Vagina (tissue), 2 donors: Measurements from ENCODE around the gene DENND4B. TPM values are rescaled to one million over a fixed set of nuclear protein-coding genes. Genes with fewer than 3 reads are reported as not detected.

Source experiments
- DNase-seq, 2 donors: peaks; one replicate each; pipeline ENCODE4 v3.0.0-alpha.2; 2017; ENCODE audit errors: extremely low spot score in 2 of 2
- H3K27ac ChIP-seq: fragments of 200-600 bp; sonication (generic); one replicate; pipeline ENCODE4 v1.5.1; 2019
- H3K27me3 ChIP-seq: fragments of 200-600 bp; sonication (generic); one replicate; pipeline ENCODE4 v1.5.1; 2019
- H3K36me3 ChIP-seq, 2 donors: fragments of 200-600 bp; sonication (generic); one replicate each; pipeline ENCODE4 v1.5.1; 2017 to 2019
- H3K4me1 ChIP-seq: fragments of 200-600 bp; sonication (generic); one replicate; pipeline ENCODE4 v1.5.1; 2019
- H3K4me3 ChIP-seq, 2 donors: fragments of 200-600 bp; sonication (generic); 1 replicate in 1 of 2; 2 replicates in 1 of 2; pipeline ENCODE4 v1.5.1; 2016 to 2019
- H3K9me3 ChIP-seq: fragments of 200-600 bp; sonication (generic); one replicate; pipeline ENCODE4 v1.5.1; 2019
- POLR2A ChIP-seq, 2 donors: fragments of 450-650 bp; IDR thresholded peaks; one replicate each; pipeline ENCODE4 v1.6.1; 2017; ENCODE audit warnings: antibody characterized with exemption in 2 of 2, mild to moderate bottlenecking in 2 of 2, moderate library complexity in 2 of 2
- POLR2AphosphoS5 ChIP-seq, 2 donors: sonication (generic); formaldehyde crosslinking; IDR thresholded peaks; one replicate each; pipeline ENCODE4 v1.9.0; 2017; ENCODE audit warnings: antibody characterized with exemption in 2 of 2, mild to moderate bottlenecking in 2 of 2, low read depth in 1 of 2; ENCODE audit not compliant: insufficient read depth in 1 of 2
- intact Hi-C: fragments of 100-400 bp; cut with DNase I; formaldehyde crosslinking; loops from one replicate; pipeline ENCODE4 v1.15.1; 2023
- total RNA-seq: library from RNA; depleted of rRNA; stranded (reverse); fragments of >200 nt; gene quantifications from one replicate; pipeline ENCODE4 v1.2.3, GENCODE V29; 2016
- TF ChIP-seq, protein P1 (sequence below), 3 experiments: fragments of 450-650 bp in 2 of 3; fragments of 200-600 bp in 1 of 3; sonication (generic) in 1 of 3; IDR thresholded peaks; one replicate each; pipeline ENCODE4 v1.5.1; 2017 to 2019; ENCODE audit warnings: antibody characterized with exemption in 3 of 3, mild to moderate bottlenecking in 2 of 3, moderate library complexity in 2 of 3

DENND4B gene
- total RNA-seq, 1 donor from 2014 or later: 42.7 TPM

DNA sequence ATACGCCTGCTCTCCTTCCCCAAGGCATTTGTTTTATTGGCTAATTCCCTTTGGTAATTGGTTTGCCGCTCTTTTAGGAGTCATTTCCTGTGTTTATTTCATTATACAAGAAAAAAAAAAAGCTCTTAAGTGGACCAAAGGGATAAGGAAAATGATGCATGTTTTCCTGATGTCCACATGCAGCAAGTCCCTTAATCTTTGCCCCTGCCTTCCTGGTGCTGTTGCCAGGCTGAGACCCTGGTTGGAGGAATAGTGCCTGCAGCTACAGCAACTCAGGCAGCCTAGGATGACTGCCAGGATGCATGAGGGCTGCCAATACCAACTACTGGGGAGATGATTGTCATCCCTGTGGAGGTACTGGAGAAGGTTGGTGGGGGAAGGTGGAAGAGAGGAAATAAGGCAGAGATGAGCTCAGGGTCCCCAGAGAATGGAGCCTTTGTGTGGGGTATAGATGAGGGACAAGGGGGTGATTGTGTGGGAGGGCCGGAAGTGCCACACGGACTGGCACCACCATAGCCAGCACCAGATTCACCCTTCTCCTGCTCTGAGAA, 17.7 kb downstream of the DENND4B start:
- intact Hi-C loops: no loop called here
- peaks cover 0 to 26% of the 10 kb centered on the region in 2 donors for H3K36me3 ChIP-seq
- H3K27me3 ChIP-seq: no peaks in the 10 kb centered on the region
- no peak overlapping the region for H3K4me3 ChIP-seq
- no peak overlapping the region for H3K27ac ChIP-seq
- H3K9me3 ChIP-seq: no peaks in the 10 kb centered on the region
- no peak for DNase-seq
- H3K4me1 ChIP-seq: peaks cover 6% of the 10 kb centered on the region
- TF ChIP-seq POLR2AphosphoS5 (IDR thresholded peaks at IDR 0.05; ENCODE audit: insufficient read depth in 1 of 2, low read depth in 1 of 2) (no peak), POLR2A (IDR thresholded peaks at IDR 0.05) (no peak)
- TF ChIP-seq, protein P1, sequence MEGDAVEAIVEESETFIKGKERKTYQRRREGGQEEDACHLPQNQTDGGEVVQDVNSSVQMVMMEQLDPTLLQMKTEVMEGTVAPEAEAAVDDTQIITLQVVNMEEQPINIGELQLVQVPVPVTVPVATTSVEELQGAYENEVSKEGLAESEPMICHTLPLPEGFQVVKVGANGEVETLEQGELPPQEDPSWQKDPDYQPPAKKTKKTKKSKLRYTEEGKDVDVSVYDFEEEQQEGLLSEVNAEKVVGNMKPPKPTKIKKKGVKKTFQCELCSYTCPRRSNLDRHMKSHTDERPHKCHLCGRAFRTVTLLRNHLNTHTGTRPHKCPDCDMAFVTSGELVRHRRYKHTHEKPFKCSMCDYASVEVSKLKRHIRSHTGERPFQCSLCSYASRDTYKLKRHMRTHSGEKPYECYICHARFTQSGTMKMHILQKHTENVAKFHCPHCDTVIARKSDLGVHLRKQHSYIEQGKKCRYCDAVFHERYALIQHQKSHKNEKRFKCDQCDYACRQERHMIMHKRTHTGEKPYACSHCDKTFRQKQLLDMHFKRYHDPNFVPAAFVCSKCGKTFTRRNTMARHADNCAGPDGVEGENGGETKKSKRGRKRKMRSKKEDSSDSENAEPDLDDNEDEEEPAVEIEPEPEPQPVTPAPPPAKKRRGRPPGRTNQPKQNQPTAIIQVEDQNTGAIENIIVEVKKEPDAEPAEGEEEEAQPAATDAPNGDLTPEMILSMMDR (IDR thresholded peaks at IDR 0.05): no peak

DNA sequence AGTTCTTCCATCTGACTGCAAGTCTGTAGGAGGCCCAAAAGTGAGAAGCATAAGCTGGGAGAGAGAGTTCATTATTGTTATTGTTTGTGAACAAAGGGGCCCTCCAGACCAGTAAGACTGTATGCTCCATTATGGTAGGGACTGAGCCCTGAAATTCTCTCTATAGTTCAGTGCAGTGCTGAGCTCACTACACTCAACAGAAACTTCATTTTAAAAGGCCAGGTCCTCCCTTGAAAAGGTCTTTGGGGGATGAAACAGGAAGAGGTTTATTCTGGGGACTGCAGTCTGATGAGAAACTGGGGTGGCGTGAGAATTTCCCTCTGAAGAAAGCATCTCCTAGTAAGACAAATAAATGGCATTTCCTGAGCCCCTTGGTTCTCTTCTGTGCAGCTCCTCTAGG, 18.3 kb downstream of the DENND4B start:
- TF ChIP-seq POLR2AphosphoS5 (IDR thresholded peaks at IDR 0.05; ENCODE audit: insufficient read depth in 1 of 2, low read depth in 1 of 2) (no peak), POLR2A (IDR thresholded peaks at IDR 0.05) (no peak)
- TF ChIP-seq, protein P1 (IDR thresholded peaks at IDR 0.05): no peak
- Histone ChIP-seq H3K4me3 (no peak overlapping the region), H3K27me3 (no peaks in the 10 kb centered on the region), H3K9me3 (no peaks in the 10 kb centered on the region), H3K27ac (no peak overlapping the region), H3K4me1 (peaks cover 11% of the 10 kb centered on the region), H3K36me3 (peaks cover 0 to 20% of the 10 kb centered on the region in 2 donors)
- intact Hi-C loops: no loop called here
- no peak for DNase-seq

DNA sequence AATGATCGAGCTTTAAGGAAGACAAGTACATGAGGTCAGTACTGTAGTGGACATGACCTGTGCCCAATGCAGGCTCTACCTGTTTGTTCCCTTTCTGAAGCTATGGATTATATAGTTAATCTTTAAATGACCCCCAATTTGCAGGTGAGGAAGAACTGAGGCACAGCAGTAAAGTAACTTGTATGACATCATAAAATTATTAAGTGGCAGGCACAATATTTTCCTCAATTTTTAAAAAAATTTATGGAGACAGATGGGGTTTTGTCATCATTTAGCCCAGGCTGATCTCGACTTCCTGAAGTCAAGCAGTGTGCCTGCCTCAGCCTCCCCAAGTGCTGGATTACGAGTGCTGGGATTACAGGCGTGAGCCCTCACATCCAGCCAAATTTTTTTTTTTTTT, 20.1 kb downstream of the DENND4B start:
- no peak overlapping the region for H3K27ac ChIP-seq
- H3K27me3 ChIP-seq: no peaks in the 10 kb centered on the region
- TF ChIP-seq POLR2A (IDR thresholded peaks at IDR 0.05) (no peak), POLR2AphosphoS5 (IDR thresholded peaks at IDR 0.05; ENCODE audit: insufficient read depth in 1 of 2, low read depth in 1 of 2) (no peak)
- TF ChIP-seq, protein P1 (IDR thresholded peaks at IDR 0.05): no peak
- H3K36me3 ChIP-seq: peaks cover 0 to 8% of the 10 kb centered on the region in 2 donors
- peaks cover 16% of the 10 kb centered on the region for H3K4me1 ChIP-seq
- no peaks in the 10 kb centered on the region for H3K9me3 ChIP-seq
- intact Hi-C loops: no loop called here
- H3K4me3 ChIP-seq: no peak overlapping the region
- DNase-seq: no peak

DNA sequence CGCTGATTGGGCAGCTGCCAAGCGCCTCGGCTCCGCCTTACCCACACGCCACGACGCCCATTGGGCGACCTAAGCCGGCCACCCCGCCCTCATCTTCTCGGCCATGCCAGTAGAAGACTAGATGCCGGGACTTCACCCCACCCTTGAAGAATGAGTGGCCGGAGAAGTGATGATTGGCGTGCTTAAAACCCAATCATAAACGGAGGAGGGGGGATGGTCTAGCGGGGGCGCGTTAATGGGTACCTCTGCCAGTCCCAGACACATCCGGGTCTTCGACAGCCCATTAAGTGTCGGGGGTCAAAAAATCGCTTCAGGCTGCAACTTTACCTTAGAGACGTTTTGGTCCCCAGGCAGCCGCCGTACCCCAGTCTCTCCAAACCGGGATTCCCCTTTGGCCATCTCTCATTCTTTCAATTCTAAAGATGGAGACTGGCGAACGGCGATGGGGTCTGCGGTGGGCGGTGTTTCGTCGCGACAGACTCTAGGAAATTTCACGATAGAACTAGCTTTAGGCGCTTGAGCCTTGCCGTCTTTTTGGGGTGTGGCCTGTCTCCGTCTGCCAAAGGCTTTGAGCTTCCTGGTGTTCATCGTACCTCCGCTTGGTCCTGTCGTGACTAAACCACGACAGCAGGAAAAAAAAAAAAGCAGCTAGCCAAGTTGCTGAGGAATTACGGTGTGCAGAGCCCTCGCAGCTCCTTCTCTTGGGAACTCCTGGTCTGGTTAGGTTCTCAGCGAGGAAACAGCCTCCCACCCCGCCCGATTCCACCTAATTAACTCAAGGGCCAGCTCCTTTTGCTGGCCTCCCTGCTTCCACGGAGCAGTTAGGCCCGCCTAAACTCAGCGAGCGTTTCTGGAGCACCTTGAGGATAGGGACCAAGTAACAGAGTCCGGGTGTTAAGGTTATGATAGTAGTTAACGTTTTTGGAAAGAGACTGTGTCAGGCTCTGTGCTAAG, 23.3 kb downstream of the DENND4B start, which contains the start of gene GATAD2B:
Gene GATAD2B, minus strand, starts transcription at position 1 of the 954 bp plus-strand sequence. CDS start 94,625 bp downstream, outside the sequence.
- H3K4me3 ChIP-seq: peak within 1 kb of the TSS; percentile 89 to 97
- no peaks in the 10 kb centered on the region for H3K36me3 ChIP-seq
- H3K27ac ChIP-seq: peak within 1 kb of the TSS; percentile 97
- H3K4me1 ChIP-seq: peaks cover 46% of the 10 kb centered on the region
- TF ChIP-seq POLR2AphosphoS5 (IDR thresholded peaks at IDR 0.05; ENCODE audit: insufficient read depth in 1 of 2, low read depth in 1 of 2): peak; percentile 77 to 93
- no peak for TF ChIP-seq POLR2A (IDR thresholded peaks at IDR 0.05)
- TF ChIP-seq, protein P1 (IDR thresholded peaks at IDR 0.05): no peak
- H3K9me3 ChIP-seq: no peaks in the 10 kb centered on the region
- DNase-seq: peak in 1 of 2 donors; percentile 100
- no peaks in the 10 kb centered on the region for H3K27me3 ChIP-seq
- intact Hi-C loops: no loop called here
